Left cardiac atrium (tissue), 4 donors: ENCODE measurements around the gene SHC4. TPM values are rescaled to one million over a fixed set of nuclear protein-coding genes. Genes with fewer than 3 reads are reported as not detected.

Source experiments
- ATAC-seq, 2 donors: fragments of 200-7000 bp; cut with Tn5 transposase; one replicate each; pipeline ENCODE4 v1.9.1; 2020; ENCODE audit warnings: mild to moderate bottlenecking in 2 of 2, moderate library complexity in 2 of 2
- DNase-seq: peaks from one replicate; pipeline ENCODE4 v3.0.0-alpha.2; 2020
- intact Hi-C, 2 donors: fragments of 100-400 bp; cut with DNase I; formaldehyde crosslinking; loops; one replicate each; pipeline versions ENCODE4 v1.14.1 to v1.15.1; 2022 to 2023
- total RNA-seq, 2 donors: library from RNA; stranded (reverse); fragmentation: NEBNext Ultra II Directional; extraction: Animal tissue kit (Norgen Biotek cat#: 25700); gene quantifications; one replicate each; pipeline ENCODE4 v1.2.1, GENCODE V29; 2021
- donor health status: DM: no; HTN: yes; CAD: no.
- donor health status: DM: no; HTN: yes; CAD: no; lungs with severe emphysema.
- donor health status: DM: yes; HTN: yes; CAD: no.
- donor health status: Dilated cardiomyopathy.

Gene SHC4
- total RNA-seq, 2 donors from 2014 or later: 1.8 TPM

DNA sequence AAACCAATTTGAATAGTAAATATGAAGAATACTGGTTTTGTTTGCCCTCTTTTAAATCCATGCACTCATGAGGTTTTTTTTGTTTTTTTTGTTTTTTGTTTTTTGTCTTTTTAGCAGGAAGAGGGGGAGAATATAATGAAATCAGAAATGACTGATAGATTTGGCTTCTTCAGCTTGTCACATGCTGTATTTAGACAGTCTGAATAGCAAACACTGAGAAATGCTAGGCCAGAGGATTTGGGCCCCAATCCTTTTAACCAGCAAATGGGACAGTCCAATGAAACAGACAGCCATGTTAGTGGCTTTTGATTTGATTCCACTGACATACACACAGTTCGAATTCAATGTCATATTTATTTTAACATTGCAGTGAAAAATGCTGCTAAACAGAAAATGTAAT lies 138.6 kb downstream of the SHC4 start:
- intact Hi-C loops: no loop called here
- ATAC-seq: no peak

DNA sequence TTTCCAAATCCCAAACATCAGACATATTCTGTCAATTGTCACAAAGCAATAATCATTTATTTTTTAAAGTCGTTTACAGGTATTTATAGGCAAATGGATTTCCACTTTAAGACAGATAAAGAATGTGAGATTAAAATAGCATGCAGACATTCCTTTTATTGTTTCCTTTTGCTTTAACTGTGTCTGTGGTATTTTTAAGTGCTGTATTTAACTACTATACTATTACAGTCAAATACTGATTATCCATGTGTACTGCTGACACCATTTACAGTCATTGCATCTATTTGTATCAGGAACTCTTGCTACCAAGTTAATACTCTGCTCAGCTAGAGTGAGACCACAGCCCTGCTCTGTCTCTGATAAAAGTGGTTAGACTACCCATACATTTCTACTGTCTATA lies 140.0 kb downstream of the SHC4 start:
- intact Hi-C loops: no loop called here
- no peak for ATAC-seq
- no peak for DNase-seq

More for the DNA sequence above, 138.6 kb downstream of the SHC4 start:
- no peak for DNase-seq

DNA sequence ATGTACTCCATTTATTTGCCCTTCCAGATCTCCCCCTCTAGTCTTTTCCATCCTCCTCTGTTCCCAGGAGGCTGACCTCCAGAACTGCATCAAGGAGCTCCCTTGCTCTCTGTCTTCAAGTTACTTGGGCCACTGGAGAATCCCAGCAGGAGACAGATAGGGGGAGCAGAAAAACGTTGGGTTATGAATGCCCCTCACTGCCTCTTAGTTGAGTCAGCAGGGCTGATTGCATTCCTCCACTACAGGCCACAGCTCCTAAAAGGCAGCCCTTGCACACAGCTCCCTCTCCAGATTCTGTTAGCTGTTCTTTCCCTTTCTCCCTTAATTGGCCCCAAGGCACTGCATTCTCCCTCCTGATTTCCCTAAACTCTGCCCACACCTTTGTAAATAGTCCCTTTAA lies 140.5 kb downstream of the SHC4 start:
- intact Hi-C loops: no loop called here
- DNase-seq: no peak
- no peak for ATAC-seq

DNA sequence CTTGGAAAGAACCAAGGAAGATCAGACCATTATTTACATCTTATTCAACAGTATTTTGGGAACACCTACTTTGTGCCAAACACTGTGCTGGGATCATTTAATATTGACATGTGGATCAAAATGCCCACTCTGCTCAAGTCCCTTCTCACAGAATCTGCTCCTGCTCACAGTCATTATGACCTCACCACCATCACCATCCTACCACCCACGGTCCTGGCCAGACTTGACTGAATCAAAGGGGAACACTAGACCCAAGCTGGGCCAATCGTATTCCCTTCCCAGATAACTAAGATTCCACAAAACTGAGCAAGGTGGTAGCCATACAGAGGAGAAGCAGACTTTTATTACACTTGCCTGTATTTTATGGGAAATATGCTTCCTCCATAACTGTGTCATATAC lies 149.4 kb downstream of the SHC4 start:
- intact Hi-C loops: no loop called here
- ATAC-seq: no peak
- no peak for DNase-seq

DNA sequence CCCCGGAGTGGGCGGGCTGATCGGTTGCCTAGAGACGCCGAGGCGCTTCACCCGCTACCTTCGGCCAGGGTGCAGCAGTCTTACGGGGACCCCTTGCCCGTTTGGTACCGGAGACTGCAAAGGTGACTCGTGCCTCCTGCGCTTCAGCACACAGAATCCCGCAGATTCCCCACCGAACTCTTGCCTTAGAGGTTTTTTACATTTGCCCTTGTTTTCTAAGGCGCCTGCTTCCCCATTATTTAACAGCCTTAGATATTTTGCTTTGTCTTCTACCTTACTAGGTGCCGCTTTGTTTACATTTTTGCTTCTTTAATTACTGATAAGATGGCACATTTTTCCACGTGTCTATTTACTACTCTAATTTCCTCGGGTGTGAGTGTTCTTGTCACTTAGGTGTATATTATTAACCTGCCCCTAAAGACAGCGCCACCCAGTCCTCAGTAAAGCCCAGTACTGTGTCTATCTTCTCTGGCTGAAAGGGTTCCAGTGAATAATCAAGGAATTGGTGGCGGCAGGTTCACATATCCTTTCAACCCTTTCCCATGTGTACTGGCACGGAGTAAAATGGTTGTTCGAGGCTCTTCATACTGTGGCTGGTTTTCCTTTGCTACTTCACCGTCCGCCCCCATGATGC lies 152.3 kb downstream of the SHC4 start:
- ATAC-seq: peak in 1 of 2 donors; percentile 5
- intact Hi-C loops: no loop called here
- no peak for DNase-seq

DNA sequence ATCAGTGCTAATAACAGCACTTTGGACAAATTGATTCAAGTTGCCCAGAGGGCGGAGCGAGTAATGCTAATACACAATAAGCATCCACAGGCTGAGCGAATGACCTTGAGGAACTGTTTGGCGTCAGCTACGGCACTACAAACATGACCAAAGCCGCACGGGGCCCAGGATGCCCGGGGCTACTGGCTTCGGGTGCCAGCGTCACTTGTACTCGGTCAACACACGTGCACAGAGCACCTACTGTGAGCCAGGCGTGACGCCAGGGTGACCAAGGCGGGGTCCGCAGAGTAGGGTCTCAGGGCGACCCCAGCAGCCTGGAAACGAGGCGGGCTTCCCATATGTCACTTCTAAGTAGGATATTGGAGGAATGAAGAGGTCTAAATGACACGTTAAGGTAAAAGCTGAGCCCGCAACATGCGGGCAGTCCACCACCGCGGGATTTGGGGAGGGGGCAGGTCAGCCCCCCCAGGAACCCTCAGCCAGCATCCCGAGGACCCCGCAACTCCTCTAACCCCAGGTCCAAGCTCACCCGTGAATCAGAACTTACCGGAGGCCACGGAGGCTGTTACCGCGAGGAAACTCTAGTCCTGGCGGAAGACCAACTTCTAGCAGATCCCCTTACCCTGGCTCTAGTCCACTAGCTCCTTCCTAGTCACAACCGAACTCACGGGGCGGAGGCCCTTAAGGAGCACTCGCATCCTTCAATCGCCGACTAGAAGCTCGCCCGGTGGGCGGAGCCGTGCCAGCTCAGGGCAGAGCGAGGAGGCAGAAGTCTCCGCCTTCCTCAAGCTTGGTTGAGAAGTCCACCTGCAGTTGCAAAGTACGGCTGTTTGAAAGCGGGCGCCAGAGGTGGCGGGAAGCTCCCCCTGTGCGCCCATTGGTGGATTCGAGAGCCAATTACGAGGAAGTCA lies 153.1 kb downstream of the SHC4 start, which contains the start of gene CEP152:
TSS of gene CEP152 (minus strand) at position 656 of the 911 bp plus-strand sequence. CDS start 5,420 bp downstream, outside the sequence.
- intact Hi-C loops: no loop called here
- peak; percentile 99 to 100 for ATAC-seq
- peak; percentile 97 for DNase-seq

DNA sequence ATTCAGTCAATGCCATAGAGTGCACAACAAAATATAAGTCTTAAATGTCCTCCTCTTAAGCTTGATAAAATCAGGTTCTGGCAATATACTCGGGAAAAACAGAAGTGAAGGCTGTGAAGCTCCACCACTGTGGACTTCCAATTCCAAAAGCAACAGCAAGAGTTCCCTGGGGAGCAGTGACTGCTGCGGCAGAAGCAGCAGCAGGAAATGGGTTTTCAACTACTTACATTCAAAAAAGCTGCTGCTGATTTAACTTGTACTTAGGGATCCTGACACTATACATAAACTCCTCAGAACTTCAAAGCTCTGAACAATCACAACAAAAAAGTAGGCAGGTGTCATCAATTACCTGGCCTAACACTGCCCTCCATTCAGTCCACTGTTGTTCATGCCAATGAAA lies 157.6 kb downstream of the SHC4 start:
- peak; percentile 30 for DNase-seq
- no peak for ATAC-seq
- intact Hi-C loops: loop anchor here (10.0 kb wide), 2 partner anchors 161 to 441 kb away; partner anchors contain the start of gene FBN1 (in 1 of the 2)

DNA sequence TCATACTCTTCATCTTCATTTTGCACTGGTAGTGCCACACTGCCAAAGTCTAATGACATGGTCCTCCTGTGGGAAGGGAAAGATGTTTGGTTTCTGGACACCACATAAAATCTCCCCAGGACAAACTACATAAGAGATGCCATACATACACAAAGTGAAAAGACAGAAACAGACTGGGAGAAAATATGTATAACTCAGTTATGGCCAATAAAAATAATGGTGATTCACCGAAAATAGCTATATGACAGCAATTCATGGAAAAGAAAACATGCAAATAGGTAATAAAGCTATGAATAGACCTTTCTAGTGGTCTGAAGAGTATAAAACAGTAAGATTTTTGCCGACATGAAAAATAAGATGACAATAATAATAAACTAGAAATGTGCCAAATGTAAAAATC lies 158.1 kb downstream of the SHC4 start:
- DNase-seq (no peak), ATAC-seq (no peak)
- intact Hi-C loops: loop anchor here (10.0 kb wide), 2 partner anchors 161 to 441 kb away; partner anchors contain the start of gene FBN1 (in 1 of the 2)

DNA sequence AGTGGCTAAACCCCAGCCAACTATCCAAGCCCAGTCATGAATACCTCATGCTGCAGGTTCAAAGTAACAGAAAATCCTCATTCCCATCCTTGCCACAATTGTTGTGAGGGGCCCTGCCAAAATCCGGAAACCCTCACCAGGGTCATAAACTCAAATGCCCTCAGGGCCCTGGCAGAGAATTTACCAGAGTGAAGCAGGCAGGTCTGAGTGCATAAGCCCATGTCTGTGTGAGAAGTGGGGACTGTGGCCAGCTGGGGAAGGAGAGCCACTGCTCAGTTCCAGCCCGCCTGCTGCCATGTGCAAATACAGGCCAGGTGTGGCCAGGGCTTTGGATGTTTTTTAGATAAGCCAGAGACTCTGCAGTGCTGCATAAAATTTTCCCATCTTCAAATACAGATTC lies 159.8 kb downstream of the SHC4 start:
- DNase-seq: no peak
- ATAC-seq: no peak
- intact Hi-C loops: loop anchor here (5.0 to 10.0 kb wide), 3 partner anchors 159 to 447 kb away; partner anchors contain the start of gene FBN1 (in 1 of the 2)

DNA sequence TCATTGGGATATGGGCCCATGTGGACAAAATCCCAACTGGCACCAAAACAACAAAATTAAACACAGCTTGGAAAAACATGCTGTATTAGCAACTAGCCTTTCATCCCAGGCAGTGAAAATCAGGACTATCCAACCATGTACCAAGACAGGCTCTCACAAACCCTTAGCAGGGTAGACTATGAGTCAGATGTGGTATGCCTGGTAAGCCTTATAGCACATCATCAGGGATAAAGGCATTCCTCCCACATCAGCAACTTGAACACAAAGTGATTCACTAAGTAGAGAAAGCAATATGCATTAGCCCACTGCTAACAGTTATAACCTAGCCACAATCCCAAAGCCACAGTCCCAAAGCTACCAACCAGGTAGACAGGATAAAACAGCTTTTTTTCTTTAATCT lies 160.9 kb downstream of the SHC4 start:
- peak in 1 of 2 donors; percentile 68 for ATAC-seq

DNA sequence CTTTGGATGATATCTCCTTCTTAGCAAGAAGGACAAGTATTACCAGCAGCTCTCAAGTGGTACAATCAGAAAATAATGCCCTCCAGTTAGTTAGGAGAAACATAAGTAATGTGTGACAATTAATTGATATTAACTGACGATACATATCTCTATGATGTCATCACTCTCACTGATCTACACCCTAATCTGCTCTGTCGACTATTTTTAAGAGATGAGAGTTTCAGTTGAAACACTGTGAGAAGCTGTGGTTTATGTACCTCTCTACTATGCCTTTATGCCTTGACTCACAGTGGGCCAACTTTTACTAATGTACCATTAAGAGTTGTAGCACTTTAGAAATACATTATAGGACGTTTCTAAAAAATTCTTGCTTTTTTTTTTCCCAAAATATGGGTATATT lies 161.5 kb downstream of the SHC4 start:
- DNase-seq (no peak), ATAC-seq (no peak)
- intact Hi-C loops: loop anchor here (5.0 to 10.0 kb wide), 3 partner anchors 157 to 445 kb away; partner anchors contain the start of gene FBN1 (in 1 of the 2)

More for the DNA sequence above, 160.9 kb downstream of the SHC4 start:
- no peak for DNase-seq
- intact Hi-C loops: loop anchor here (5.0 to 10.0 kb wide), 3 partner anchors 158 to 446 kb away; partner anchors contain the start of gene FBN1 (in 1 of the 2)

DNA sequence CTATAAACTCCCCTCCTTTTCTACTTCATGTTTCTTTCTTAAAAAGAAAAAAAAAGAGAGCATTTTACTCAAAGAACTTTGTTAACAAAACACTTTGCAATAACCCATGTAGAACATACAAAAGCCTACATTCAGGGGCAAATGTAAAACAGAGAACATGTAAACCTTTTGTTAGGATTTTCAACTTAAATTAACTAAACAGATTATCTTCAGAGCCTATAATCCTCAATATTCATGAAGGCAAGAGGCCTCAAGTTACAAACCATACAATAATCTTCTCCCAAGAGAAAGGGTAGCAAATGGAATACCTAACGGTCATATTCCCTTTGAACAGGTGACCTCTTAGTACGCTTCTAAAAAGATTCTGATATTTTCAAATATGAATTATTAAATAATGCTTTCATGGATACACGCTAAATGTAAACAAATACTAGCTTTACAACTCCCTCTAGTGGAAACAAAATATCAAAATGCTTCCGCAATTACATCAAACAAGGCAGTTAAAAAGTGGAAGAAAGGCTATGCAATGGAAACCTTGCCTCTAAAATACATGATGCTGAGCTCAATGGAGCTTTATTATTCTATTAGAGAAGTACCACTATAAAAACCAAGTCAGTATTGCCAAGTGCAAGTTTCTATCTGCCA lies 162.8 kb downstream of the SHC4 start:
- ATAC-seq (peak; percentile 47 to 50), DNase-seq (no peak)
- intact Hi-C loops: loop anchor here (5.0 to 10.0 kb wide), 3 partner anchors 156 to 444 kb away; partner anchors contain the start of gene FBN1 (in 1 of the 2)

DNA sequence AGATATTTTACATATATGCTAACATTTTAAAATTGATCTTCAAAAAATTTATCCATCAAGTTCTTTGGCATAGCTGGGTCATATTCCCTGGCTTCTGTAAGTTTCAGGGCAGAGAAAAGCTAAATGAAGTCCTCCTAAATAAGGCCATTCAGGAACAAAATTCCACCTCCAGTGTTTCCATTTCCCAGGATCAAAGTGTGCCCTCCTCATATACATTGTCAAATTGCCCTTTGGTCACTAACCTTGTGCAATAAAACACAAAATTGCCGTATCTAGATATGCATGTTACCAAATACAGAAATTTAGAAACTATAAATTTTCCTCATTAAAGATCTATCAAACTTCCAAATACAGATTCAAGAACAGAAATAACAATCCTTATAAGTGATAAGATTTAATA lies 163.5 kb downstream of the SHC4 start:
- DNase-seq: no peak
- intact Hi-C loops: loop anchor here (5.0 to 10.0 kb wide), 3 partner anchors 155 to 443 kb away; partner anchors contain the start of gene FBN1 (in 1 of the 2)
- ATAC-seq: no peak

DNA sequence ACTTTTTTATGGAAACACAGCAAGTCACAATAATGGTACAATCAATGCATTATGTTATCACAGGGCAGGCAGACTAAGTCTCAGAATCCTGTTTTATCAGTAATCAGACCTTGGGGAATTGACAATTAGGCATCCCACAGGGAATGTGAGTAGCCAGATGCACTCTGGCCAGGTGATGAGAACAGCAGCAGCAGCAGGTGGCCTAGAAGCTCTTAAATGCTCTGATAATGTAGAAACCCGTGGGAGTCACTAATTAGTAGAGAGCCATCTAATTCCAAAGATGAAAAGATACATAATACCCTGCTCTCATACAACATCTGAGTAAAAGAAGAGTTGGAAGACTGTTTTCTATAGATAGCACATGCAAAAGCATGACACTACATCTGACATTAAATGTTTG lies 165.4 kb downstream of the SHC4 start:
- no peak for ATAC-seq
- no peak for DNase-seq
- intact Hi-C loops: loop anchor here in 1 of 2 donors (10.0 kb wide), 1 partner anchor 154 kb away; the partner anchor contains the start of gene FBN1

DNA sequence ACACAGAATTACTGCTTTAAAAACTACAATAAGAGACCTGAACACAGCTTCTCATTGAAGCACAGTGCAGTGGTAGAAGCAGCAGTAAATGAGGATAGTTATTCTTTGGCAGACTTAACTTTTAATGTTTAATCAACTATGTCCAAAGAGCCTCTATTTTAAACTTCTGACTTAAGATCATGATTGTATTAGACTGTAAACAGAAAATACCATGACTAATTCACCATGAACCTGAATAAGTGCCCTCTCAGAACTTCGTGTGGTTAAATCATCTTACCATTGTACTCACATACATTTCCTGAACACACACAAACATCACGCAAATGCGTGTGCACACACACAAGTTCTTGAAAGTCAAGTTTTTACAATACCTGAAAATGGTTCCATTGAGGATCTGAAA lies 166.8 kb downstream of the SHC4 start:
- intact Hi-C loops: loop anchor here in 1 of 2 donors (10.0 kb wide), 1 partner anchor 152 kb away; the partner anchor contains the start of gene FBN1
- ATAC-seq (no peak), DNase-seq (no peak)

DNA sequence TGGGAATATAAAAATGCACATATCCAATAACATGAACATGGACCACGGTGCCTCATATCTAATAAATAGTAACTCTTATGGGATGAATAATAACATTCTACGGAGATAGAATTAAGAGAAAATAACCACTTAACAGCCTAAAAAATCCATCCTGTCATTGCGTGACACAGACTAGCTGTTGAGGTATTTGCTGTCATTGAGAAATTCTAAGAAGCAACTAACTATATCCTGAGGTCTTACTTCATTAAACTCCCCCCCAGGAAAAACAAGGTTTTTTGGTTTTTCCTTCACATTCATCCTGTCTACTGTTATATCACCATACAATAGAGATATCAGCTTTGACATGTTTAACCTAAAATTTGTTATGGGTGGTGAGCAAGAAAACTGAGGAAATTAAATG lies 167.2 kb downstream of the SHC4 start:
- DNase-seq (no peak), ATAC-seq (peak in 1 of 2 donors; percentile 38)
- intact Hi-C loops: loop anchor here in 1 of 2 donors (10.0 kb wide), 1 partner anchor 152 kb away; the partner anchor contains the start of gene FBN1

DNA sequence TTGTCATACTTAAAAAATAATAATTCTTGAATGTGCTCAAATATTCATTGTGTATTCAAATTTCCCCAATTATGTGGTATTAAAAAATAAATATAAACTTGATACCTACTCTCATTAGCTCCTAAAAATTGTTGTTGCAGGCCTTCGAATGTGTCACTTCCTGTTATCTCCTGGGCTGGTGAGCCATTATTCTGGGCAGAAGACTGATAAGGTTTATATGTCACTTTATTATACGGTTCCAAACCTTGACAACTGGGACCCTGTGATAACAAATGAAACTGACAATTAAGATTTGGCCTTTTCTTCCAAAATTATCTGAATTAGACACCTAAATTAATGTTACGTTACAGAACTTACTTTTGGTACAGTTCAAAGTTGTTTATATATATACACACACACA lies 167.8 kb downstream of the SHC4 start:
- intact Hi-C loops: loop anchor here in 1 of 2 donors (10.0 kb wide), 1 partner anchor 151 kb away; the partner anchor contains the start of gene FBN1
- ATAC-seq: no peak
- no peak for DNase-seq

DNA sequence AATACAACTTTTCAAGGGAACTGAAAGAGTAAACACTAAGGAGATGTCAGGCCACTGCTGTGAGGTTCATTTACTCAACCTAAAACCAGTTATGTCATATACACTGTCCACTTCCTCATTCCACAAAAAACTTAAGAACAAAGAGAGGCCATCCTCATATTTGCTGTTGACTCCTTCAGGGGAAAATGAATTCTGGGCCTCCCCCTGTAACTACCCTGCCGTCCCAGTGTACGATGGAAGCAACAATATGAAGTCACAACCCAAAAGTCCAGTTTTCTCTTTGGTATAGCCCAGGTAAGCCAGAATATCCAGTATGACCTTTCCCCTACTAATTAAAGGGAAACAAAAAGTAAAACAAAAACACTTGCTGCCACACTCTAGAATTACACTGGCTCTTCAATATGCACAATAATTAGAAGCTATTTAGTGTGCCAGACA lies 169.0 kb downstream of the SHC4 start:
- peak; percentile 38 to 52 for ATAC-seq
- no peak for DNase-seq
- intact Hi-C loops: loop anchor here in 1 of 2 donors (10.0 kb wide), 1 partner anchor 150 kb away; the partner anchor contains the start of gene FBN1

DNA sequence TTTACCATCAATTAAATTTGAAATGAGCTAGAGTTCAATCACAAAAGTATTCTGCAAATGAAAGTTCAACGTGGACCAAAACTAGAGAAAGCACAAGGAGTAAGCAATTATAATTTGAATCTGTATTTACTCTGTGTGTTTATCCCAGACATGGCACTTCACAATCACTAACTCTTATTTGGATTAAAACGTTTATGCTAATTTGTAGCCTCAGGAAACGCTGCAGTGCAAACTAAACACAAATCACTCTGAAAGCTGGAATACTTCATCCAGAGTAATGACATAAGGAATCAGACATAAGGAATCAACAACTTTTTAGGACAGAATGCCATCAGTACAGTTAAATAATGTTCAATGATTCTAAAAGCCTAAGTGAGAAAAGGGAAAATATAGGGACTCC lies 171.3 kb downstream of the SHC4 start:
- intact Hi-C loops: loop anchor here in 1 of 2 donors (10.0 kb wide), 1 partner anchor 148 kb away; the partner anchor contains the start of gene FBN1
- DNase-seq: no peak
- ATAC-seq: no peak
